ENCODE data around the gene DOLK.

DOLK gene

DNA sequence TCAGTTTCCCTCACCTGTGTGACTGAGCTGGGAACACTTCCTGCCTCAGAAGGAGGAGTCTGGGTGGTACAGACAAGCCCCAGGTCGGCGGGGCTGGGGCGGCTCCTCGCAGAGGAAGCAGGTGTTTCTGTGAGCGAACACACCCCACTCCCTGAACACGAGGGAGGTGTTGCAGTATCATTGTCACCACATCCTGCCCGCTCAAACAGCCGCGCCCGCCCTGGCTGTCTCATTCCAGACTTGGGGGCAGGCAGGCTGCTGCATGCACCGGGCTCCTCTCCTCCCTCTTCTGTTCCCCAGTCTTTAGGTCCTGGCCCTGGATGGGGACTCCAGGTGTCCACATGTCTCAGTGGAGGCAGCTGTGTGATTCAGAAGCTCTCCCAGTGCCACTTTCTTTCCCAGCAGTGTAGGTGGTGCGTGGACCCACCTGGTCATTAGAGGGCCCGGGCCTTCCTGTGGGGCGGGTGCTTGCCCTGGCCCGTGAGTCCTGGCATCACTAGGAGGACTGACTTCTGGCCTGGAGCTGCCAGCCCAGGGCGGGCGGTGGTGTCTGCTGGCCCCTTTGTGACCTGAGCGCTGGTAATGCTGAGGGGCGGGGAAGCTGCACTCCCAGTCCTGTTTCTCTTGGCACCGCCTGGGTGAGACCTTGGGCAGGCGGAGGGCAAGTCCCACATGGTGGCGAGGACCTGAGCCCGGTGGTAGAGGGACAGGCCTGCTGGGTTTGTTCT is 44.9 kb downstream of the DOLK start:
- FAIRE-seq = peak; percentile 91
- DNase-seq (ENCODE audit: insufficient read length) = peak; percentile 75
- TF ChIP-seq TAF1 (IDR thresholded peaks at IDR 0.05; ENCODE audit: borderline replicate concordance, low read depth, low read length) (peak; percentile 58; the same call in 1 of the 2 replicates), POLR2A (IDR thresholded peaks at IDR 0.05; ENCODE audit: low read depth, low read length) (peak; percentile 69; the same call in 1 of the 2 replicates), POLR2AphosphoS5 (IDR thresholded peaks at IDR 0.05; ENCODE audit: low read depth, low read length) (peak; percentile 60)

DNA sequence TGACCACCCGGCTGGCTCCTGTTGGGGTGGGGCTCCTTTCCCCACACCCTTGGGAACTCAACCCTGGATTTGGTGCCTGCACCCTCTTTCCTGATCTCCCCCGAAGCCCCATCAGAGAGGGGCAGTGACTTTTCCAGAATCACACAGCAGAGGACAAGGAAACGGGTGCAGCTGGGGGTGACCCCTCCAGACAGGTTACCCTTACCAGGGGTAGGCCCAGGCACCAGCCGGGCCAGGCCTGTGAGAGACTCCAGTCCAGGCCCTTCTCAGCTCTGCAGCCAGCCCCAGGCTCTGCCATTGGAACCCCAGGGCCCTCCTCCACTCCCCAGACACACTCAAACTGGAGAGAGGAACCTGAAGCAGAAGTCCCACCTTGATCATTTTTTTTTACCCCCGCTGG is 45.6 kb downstream of the DOLK start:
- no peak for TF ChIP-seq POLR2A (IDR thresholded peaks at IDR 0.05; ENCODE audit: low read depth, low read length)
- no peak for TF ChIP-seq POLR2AphosphoS5 (IDR thresholded peaks at IDR 0.05; ENCODE audit: low read depth, low read length)
- TF ChIP-seq TAF1 (IDR thresholded peaks at IDR 0.05; ENCODE audit: borderline replicate concordance, low read depth, low read length) = no peak
- DNase-seq (ENCODE audit: insufficient read length) (no peak), FAIRE-seq (no peak)

DNA sequence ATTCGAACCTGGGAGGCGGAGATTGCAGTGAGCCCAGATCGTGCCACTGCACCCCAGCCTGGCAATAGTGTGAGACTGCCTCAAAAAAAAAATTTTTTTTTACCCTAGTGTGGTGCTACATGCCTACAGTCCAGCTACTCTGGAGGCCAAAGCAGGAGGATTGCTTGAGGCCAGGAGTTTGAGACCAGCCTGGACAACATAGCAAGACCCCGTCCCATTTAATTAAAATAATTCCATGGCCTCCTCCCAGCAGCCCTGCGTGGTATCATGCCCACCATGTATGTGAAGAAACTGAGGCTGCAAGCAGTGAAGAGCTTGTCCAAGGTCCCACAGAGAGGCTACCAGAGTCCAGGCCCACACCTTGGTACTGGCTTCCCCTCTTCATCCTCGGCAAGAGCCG is 46.0 kb downstream of the DOLK start:
- no peak for DNase-seq (ENCODE audit: insufficient read length)
- TF ChIP-seq POLR2A (IDR thresholded peaks at IDR 0.05; ENCODE audit: low read depth, low read length) (no peak), POLR2AphosphoS5 (IDR thresholded peaks at IDR 0.05; ENCODE audit: low read depth, low read length) (no peak), TAF1 (IDR thresholded peaks at IDR 0.05; ENCODE audit: borderline replicate concordance, low read depth, low read length) (no peak)
- no peak for FAIRE-seq

DNA sequence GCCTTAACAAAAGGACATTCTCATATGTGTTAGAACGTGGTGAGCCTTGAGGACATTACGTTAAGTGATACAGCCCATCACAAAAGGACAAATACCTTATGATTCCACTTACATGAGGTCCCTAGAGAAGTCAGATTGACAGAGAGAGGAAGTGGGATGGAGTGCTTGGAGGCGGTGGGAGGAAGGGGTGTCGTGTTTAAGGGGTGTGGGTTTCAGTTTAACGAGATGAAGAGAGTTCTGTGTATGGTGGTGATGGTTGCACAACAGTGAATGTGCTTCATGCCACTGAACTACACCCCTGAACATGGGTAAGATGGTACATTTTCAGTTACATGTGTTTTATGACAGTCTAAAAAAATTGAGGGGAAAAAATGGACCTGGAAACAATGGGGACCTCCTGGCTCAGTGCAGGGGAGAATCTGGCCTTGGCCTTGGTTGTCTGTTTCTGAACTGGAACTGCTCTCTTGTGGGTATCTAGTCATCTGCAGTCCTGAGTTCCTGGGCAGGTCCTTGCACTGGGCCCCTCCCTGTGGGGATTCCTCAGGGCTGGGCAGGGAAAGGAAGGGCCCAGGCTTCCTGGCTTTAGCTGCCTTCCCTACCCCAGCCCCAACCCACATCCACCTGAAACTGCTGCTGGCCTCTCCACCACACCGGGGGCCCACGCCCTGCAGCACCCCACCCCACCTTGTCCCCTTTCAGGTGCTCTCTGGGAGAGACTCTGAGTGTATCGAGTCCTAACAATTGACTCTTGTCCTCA is 47.7 kb downstream of the DOLK start:
- TF ChIP-seq POLR2AphosphoS5 (IDR thresholded peaks at IDR 0.05; ENCODE audit: low read depth, low read length) (0 out of 2 replicates have a peak, but pooled peaks have one; percentile 40), TAF1 (IDR thresholded peaks at IDR 0.05; ENCODE audit: borderline replicate concordance, low read depth, low read length) (no peak), POLR2A (IDR thresholded peaks at IDR 0.05; ENCODE audit: low read depth, low read length) (0 out of 2 replicates have a peak, but pooled peaks have one; percentile 44)
- DNase-seq (ENCODE audit: insufficient read length) (no peak), FAIRE-seq (peak; percentile 21)

DNA sequence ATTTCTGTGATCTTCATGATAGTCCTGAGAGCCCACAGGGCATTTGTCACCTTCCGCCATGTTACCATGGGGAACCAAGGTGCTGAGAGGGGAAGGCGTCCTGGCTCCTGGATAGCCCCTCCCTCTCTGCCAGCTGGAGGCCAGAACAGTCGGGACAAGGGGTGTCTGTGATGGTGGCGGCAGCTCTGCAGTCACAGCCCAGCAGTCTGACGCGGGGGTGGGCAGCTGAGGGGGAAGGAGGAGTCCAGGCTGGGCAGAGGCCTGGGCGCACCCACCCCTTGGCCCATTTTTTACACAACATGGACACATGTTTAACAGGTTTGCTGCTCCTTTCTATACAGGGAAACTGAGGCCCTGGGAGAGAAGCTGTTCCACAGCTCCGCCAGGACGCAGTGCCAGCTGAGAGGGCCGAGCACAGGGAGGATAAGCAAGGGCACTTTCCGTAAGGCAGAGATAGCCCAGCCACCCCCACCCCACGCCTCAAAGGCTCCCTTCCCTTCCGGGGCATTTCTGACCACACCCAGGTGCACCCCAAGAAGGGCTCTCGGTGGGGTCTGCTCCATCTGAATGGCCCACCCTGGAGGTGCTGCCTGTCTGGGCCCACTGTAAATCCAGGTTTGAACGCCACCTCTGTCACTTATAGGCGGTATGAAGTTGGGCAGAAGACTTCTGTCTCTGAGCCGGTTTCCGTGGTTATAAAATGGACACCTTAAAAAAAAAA is 48.4 kb downstream of the DOLK start:
- FAIRE-seq = no peak
- TF ChIP-seq POLR2AphosphoS5 (IDR thresholded peaks at IDR 0.05; ENCODE audit: low read depth, low read length) (no peak), TAF1 (IDR thresholded peaks at IDR 0.05; ENCODE audit: borderline replicate concordance, low read depth, low read length) (no peak), POLR2A (IDR thresholded peaks at IDR 0.05; ENCODE audit: low read depth, low read length) (no peak)
- no peak for DNase-seq (ENCODE audit: insufficient read length)

DNA sequence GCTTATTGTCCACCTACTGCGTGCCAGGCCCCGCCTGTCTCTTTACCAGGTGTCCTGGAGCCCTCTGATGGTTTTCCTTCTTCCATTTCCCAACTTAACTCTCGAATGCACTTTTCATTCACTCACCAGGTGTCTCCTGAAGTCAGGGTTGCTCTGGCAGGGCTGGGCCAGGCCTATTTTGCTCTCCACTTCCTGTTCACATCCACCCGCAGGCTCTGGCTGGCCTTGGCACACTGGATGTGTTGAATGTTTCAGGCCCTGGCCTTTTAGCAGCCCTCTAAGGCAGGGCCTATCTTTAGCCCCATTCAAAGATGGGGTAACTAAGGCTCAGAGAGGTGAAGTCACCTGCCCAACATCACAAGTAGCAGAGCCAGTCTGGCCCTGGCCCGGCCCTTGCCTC is 49.0 kb downstream of the DOLK start:
- DNase-seq (ENCODE audit: insufficient read length) (no peak), FAIRE-seq (no peak)
- TF ChIP-seq POLR2A (IDR thresholded peaks at IDR 0.05; ENCODE audit: low read depth, low read length) (no peak), TAF1 (IDR thresholded peaks at IDR 0.05; ENCODE audit: borderline replicate concordance, low read depth, low read length) (no peak), POLR2AphosphoS5 (IDR thresholded peaks at IDR 0.05; ENCODE audit: low read depth, low read length) (no peak)

DNA sequence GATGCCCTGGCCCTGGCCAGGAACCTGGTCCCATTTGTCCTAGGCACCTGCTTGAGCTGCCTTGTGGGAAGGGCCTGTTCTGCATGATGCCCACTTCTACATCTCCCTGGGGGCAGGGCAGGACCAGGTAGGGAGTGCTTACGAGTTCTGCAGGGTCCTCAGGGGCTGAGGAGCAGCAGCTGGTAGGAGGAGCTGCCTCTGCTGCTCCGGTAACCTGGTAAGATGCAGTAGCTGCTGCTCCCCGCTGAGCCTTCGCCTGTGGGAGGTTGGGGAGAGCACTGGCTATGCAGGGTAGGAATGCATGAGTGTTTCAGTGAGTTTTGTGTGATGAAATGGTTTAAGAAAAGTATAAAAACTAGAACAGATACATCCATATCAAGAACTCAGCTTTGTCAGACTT is 51.8 kb downstream of the DOLK start:
- no peak for TF ChIP-seq TAF1 (IDR thresholded peaks at IDR 0.05; ENCODE audit: borderline replicate concordance, low read depth, low read length)
- no peak for TF ChIP-seq POLR2A (IDR thresholded peaks at IDR 0.05; ENCODE audit: low read depth, low read length)
- TF ChIP-seq POLR2AphosphoS5 (IDR thresholded peaks at IDR 0.05; ENCODE audit: low read depth, low read length) = no peak
- DNase-seq (ENCODE audit: insufficient read length) = no peak
- no peak for FAIRE-seq
